A549 (cell line): ENCODE data around the gene LAMC2.

Experiments used
- JUN ChIP-seq, 2 experiments: fragments of >200 bp; sonication (Bioruptor Twin); formaldehyde crosslinking; IDR thresholded peaks; 2 replicates in 1 of 2; 3 replicates in 1 of 2; pipeline ENCODE4 v1.6.1; 2016 to 2017
- KDM1A ChIP-seq: fragments of 200-600 bp; sonication (generic); IDR thresholded peaks from 2 replicates; pipeline ENCODE4 v1.6.1; 2016; ENCODE audit warnings: low read depth, mild to moderate bottlenecking
- MYC ChIP-seq: IDR thresholded peaks from 2 replicates; pipeline ENCODE4 v1.6.1; 2012; ENCODE audit warnings: mild to moderate bottlenecking, inconsistent platforms, low read length, improper control_type of control experiment, borderline replicate concordance
- NR3C1 ChIP-seq: fragments of >200 bp; sonication (Bioruptor Twin); formaldehyde crosslinking; IDR thresholded peaks from 3 replicates; pipeline ENCODE4 v1.6.1; 2017
- POLR2AphosphoS2 ChIP-seq: conservative IDR thresholded peaks from 2 replicates; pipeline ENCODE4 v1.6.1; 2012; ENCODE audit warnings: low read length, improper control_type of control experiment, inconsistent platforms

DNA sequence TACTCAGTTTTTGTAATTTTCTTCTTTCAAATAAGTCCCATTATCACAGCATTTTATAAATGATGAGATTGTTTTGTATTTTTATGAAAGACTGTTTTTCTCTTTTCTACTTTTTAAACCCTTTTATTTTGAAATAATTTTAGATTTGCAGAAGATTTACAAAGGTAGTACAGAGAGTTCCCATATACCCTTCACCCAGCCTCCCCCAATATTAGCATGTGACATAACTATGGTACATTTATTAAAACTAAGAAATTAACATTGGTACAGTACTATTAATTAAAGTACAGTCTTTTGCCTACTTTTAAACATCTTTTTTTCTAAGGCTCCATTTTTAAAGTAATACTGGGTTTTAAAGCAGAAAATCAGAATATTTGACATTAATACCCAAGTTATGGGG, 35.6 kb upstream of the LAMC2 start:
- TF ChIP-seq NR3C1 (no peak), POLR2AphosphoS2 (no peak), KDM1A (no peak), JUN (IDR thresholded peaks at IDR 0.05) (no peak), MYC (no peak)
